HepG2 (cell line): ENCODE results near the gene BPIFB4. TPM values are rescaled to one million over a fixed set of nuclear protein-coding genes. Genes with fewer than 3 reads are reported as not detected.

Source experiments
- ATAC-seq: fragments of 200-7000 bp; cut with Tn5 transposase; 3 replicates; pipeline ENCODE4 v1.9.1; 2020; ENCODE audit warnings: mild to moderate bottlenecking, moderate library complexity
- BruUV-seq: library from RNA; stranded (reverse); fragments of 400-500 nt; replicated peaks from 2 replicates; lab custom pipeline; 2021; lab: Mats Ljungman, UMichigan
- CTCF ChIA-PET: fragments of 300-600 bp; formaldehyde crosslinking; extraction: SDS; loops from one replicate; lab custom pipeline; 2021; ENCODE audit warnings: low total read pairs, inconsistent platforms, low intra/inter-chr PET ratio; lab: Yijun Ruan, JAX
- POLR2A ChIA-PET: fragments of 350-600 bp; sonication (Branson Sonifier 250); formaldehyde crosslinking; loops from one replicate; lab custom pipeline; 2020; ENCODE audit warnings: antibody characterized with exemption, inconsistent platforms; lab: Yijun Ruan, JAX
- DNase-seq: peaks from one replicate; pipeline ENCODE4 v3.0.0-alpha.2; 2015; ENCODE audit warnings: low spot score
- FAIRE-seq: peaks from 3 replicates; lab custom pipeline; 2011; peaks lifted over from hg19 to GRCh38; lab: Jason Lieb, UNC
- H2AFZ ChIP-seq: one replicate; pipeline ENCODE4 v1.6.1; 2011; ENCODE audit warnings: low read length, inconsistent platforms
- H3K27ac ChIP-seq: fragments of 300-600 bp; 3 replicates; pipeline ENCODE4 v1.8.0; 2011; ENCODE audit warnings: mixed run types, mild to moderate bottlenecking, mixed read lengths, low read length, inconsistent platforms; ENCODE audit not compliant: insufficient read depth; ENCODE audit errors: extremely low read length
- H3K27me3 ChIP-seq, 2 experiments: fragments of 200-600 bp in 1 of 2; 2 replicates in 1 of 2; 3 replicates in 1 of 2; pipeline versions ENCODE4 v1.6.0 to v1.8.0; 2011; ENCODE audit warnings: low read length in 2 of 2, mild to moderate bottlenecking in 2 of 2, moderate library complexity in 2 of 2, inconsistent platforms in 1 of 2; ENCODE audit not compliant: insufficient read depth in 2 of 2, control insufficient read depth in 1 of 2
- H3K36me3 ChIP-seq, 2 experiments: fragments of 200-600 bp in 1 of 2; replicated peaks in 1 of 2; 2 replicates in 1 of 2; 3 replicates in 1 of 2; pipeline versions ENCODE4 v1.5.1 to v1.8.0; 2011; ENCODE audit warnings: low read length in 2 of 2, inconsistent platforms in 1 of 2; ENCODE audit not compliant: insufficient read depth in 2 of 2, control insufficient read depth in 1 of 2
- H3K4me1 ChIP-seq: 2 replicates; pipeline ENCODE4 v1.5.1; 2012; ENCODE audit warnings: low read length, inconsistent platforms; ENCODE audit not compliant: insufficient read depth
- H3K4me2 ChIP-seq: 2 replicates; pipeline ENCODE4 v1.6.0; 2011; ENCODE audit warnings: low read depth, low read length, inconsistent platforms
- H3K4me3 ChIP-seq, 3 experiments: fragments of 200-600 bp in 1 of 3; sonication (generic), shearing (Covaris generic) in 1 of 3; replicated peaks in 1 of 3; 2 replicates each; pipeline ENCODE4 v1.5.1; 2011 to 2016; ENCODE audit warnings: low read length in 3 of 3, inconsistent platforms in 2 of 3, low read depth in 2 of 3, mild to moderate bottlenecking in 2 of 3, control low read depth in 1 of 3, mixed read lengths in 1 of 3; ENCODE audit not compliant: insufficient read depth in 1 of 3
- H3K79me2 ChIP-seq: one replicate; pipeline ENCODE4 v1.6.1; 2011; ENCODE audit warnings: low read length, inconsistent platforms; ENCODE audit not compliant: insufficient read depth
- H3K9ac ChIP-seq: 2 replicates; pipeline ENCODE4 v1.6.0; 2011; ENCODE audit warnings: mild to moderate bottlenecking, low read depth, low read length, inconsistent platforms; ENCODE audit not compliant: insufficient read depth
- H3K9me3 ChIP-seq: 2 replicates; pipeline ENCODE4 v1.5.1; 2012; ENCODE audit warnings: mild to moderate bottlenecking, low read length
- H4K20me1 ChIP-seq: 2 replicates; pipeline ENCODE4 v1.6.0; 2011; ENCODE audit warnings: inconsistent platforms, mild to moderate bottlenecking, low read length, moderate library complexity; ENCODE audit not compliant: insufficient read depth
- ARNT2 ChIP-seq: sonication (generic); formaldehyde crosslinking; IDR thresholded peaks from 2 replicates; pipeline ENCODE4 v1.8.0; 2022; ENCODE audit warnings: mild to moderate bottlenecking, low read depth, missing genetic modification reagents, moderate library complexity
- BHLHE40 ChIP-seq: IDR thresholded peaks from 2 replicates; pipeline ENCODE4 v1.6.1; 2011; ENCODE audit warnings: low read length, improper control_type of control experiment
- CHD4 ChIP-seq: fragments of 200-600 bp; sonication (generic); IDR thresholded peaks from 2 replicates; pipeline ENCODE4 v1.7.0; 2017; ENCODE audit warnings: mild to moderate bottlenecking, low read length, borderline replicate concordance
- DMAP1 ChIP-seq: IDR thresholded peaks from 2 replicates; pipeline ENCODE4 v1.6.1; 2016
- FOXC1 ChIP-seq: sonication (generic); formaldehyde crosslinking; IDR thresholded peaks from 2 replicates; pipeline ENCODE4 v1.8.0; 2022; ENCODE audit warnings: mild to moderate bottlenecking, missing genetic modification reagents, borderline replicate concordance
- FOXM1 ChIP-seq: sonication (generic); formaldehyde crosslinking; IDR thresholded peaks from 2 replicates; pipeline ENCODE4 v1.5.0; 2020; ENCODE audit warnings: missing genetic modification reagents
- HMGXB4 ChIP-seq, 2 experiments: sonication (generic) in 1 of 2; formaldehyde crosslinking in 1 of 2; IDR thresholded peaks; 2 replicates each; pipeline versions ENCODE4 v1.4.0 to v1.6.1; 2018 to 2020; ENCODE audit warnings: missing genetic modification reagents in 2 of 2, borderline replicate concordance in 1 of 2, low read depth in 1 of 2, mild to moderate bottlenecking in 1 of 2, missing biosample characterization in 1 of 2
- HOXA3 ChIP-seq: sonication (generic); formaldehyde crosslinking; IDR thresholded peaks from 2 replicates; pipeline ENCODE4 v1.5.0; 2020; ENCODE audit warnings: missing genetic modification reagents
- KDM3A ChIP-seq: IDR thresholded peaks from 2 replicates; pipeline ENCODE4 v1.6.1; 2018; ENCODE audit warnings: low read depth, missing compliant biosample characterization
- PAX8 ChIP-seq: sonication (generic); formaldehyde crosslinking; IDR thresholded peaks from 2 replicates; pipeline ENCODE4 v1.8.0; 2022; ENCODE audit warnings: mild to moderate bottlenecking, missing genetic modification reagents, borderline replicate concordance
- ZHX1 ChIP-seq: sonication (generic); formaldehyde crosslinking; IDR thresholded peaks from 2 replicates; pipeline ENCODE4 v1.8.1; 2022; ENCODE audit warnings: low read depth, mild to moderate bottlenecking, missing genetic modification reagents
- ZNF550 ChIP-seq: sonication (generic); formaldehyde crosslinking; IDR thresholded peaks from 2 replicates; pipeline ENCODE4 v1.4.0; 2020; ENCODE audit warnings: mild to moderate bottlenecking, missing genetic modification reagents, borderline replicate concordance
- ZSCAN29 ChIP-seq: sonication (generic); formaldehyde crosslinking; conservative IDR thresholded peaks from 2 replicates; pipeline ENCODE4 v1.4.0; 2020; ENCODE audit warnings: mild to moderate bottlenecking, missing genetic modification reagents
- WGBS: methylation state at CpG from one replicate; pipeline ENCODE4 v1.1.6; 2017; ENCODE audit warnings: low lambda C conversion rate; 5-methylcytosine and 5-hydroxymethylcytosine counted together
- in situ Hi-C: cut with HindIII; loops from 2 replicates; pipeline ENCODE4 v1.10.0; 2017; ENCODE audit warnings: low pct_unique_long_range_greater_than_20kb; ENCODE audit not compliant: extremely low pct_ligation_motif_present
- intact Hi-C: fragments of 100-400 bp; cut with micrococcal nuclease; formaldehyde crosslinking; loops from one replicate; pipeline ENCODE4 v1.10.0; 2022; ENCODE audit not compliant: unreplicated experiment
- polyA plus RNA-seq, 8 experiments: library from polyadenylated mRNA; depleted of rRNA in 3 of 8; stranded (reverse) in 7 of 8; unstranded in 1 of 8; fragments of >200 nt; fragmentation: Illumina TruSeq in 4 of 8; extraction: Trizol in 4 of 8; gene quantifications; 2 replicates each; pipeline versions ENCODE4 v1.2.1 to v1.2.3, GENCODE V29; 2011 to 2016; ENCODE audit warnings: low read depth in 4 of 8, missing spikeins in 1 of 8, mixed read lengths in 1 of 8; ENCODE audit not compliant: insufficient read depth in 1 of 8
- total RNA-seq, 5 experiments: library from RNA; depleted of rRNA; stranded (reverse); fragments of >200 nt; fragmentation: Illumina TruSeq; extraction: Trizol; gene quantifications; 2 replicates each; pipeline ENCODE4 v1.2.3, GENCODE V29; 2016; ENCODE audit warnings: low read depth in 1 of 5
- TF ChIP-seq, protein P1 (sequence below): IDR thresholded peaks from 2 replicates; pipeline ENCODE4 v1.6.1; 2016; ENCODE audit warnings: low read depth
- TF ChIP-seq, protein P2 (sequence below): sonication (generic); formaldehyde crosslinking; IDR thresholded peaks from 2 replicates; pipeline ENCODE4 v1.8.1; 2023; ENCODE audit warnings: mild to moderate bottlenecking, moderate library complexity, missing genetic modification reagents

BPIFB4 gene
- total and polyA plus RNA-seq, 2 of the 13 experiments (the other 11 are each of a cell fraction or from before 2014, with no cell fraction given) = 0.09 TPM; not detected in 1

GRCh38 chr20:33074675-33075074 is 4.8 kb upstream of the BPIFB4 start (continued):
- TF ChIP-seq DMAP1 (CRISPR knock-in tag) (no peak), FOXM1 (CRISPR knock-in tag) (no peak), PAX8 (no peak)
- TF ChIP-seq, protein P1, sequence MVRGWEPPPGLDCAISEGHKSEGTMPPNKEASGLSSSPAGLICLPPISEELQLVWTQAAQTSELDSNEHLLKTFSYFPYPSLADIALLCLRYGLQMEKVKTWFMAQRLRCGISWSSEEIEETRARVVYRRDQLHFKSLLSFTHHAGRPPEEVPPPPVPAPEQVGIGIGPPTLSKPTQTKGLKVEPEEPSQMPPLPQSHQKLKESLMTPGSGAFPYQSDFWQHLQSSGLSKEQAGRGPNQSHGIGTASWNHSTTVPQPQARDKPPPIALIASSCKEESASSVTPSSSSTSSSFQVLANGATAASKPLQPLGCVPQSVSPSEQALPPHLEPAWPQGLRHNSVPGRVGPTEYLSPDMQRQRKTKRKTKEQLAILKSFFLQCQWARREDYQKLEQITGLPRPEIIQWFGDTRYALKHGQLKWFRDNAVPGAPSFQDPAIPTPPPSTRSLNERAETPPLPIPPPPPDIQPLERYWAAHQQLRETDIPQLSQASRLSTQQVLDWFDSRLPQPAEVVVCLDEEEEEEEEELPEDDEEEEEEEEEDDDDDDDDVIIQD = no peak

DNA sequence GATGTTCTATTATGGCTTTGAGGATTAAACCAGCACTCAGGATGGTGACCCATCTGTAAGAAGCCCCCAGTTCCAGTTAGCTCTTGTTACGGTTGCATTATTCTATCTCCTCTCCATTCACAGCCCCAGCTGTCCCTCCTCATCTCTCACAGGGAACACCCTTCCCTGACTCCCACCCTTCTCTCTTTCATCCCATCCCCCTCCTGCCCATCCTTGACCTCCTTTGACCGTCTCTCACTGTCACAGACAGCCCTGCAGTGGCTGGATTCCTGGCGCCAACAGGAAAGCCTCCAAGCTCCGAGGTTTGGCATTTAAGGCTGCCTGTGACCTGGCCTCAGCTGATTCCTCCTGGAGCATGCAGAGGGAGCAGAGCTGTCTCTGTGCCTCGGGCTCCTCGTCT is 4.2 kb upstream of the BPIFB4 start:
- in situ Hi-C loops = no loop called here
- no peak for DNase-seq
- H3K9me3 ChIP-seq = no peaks in the 10 kb centered on the region
- no peaks in the 10 kb centered on the region for H3K36me3 ChIP-seq
- ChIA-PET CTCF (no interaction called here), POLR2A (no interaction called here)
- H3K4me3 ChIP-seq = no peak overlapping the region
- H3K4me1 ChIP-seq = no peaks in the 10 kb centered on the region
- no TSS peak for BruUV-seq
- H3K27ac ChIP-seq = no peak overlapping the region
- H4K20me1 ChIP-seq = no peaks in the 10 kb centered on the region
- no peaks in the 10 kb centered on the region for H3K79me2 ChIP-seq
- intact Hi-C loops = loop anchor here (5.0 kb wide), 1 partner anchor 173 kb away; no protein-coding TSS in a partner anchor
- ATAC-seq = no peak
- no peak overlapping the region for H2AFZ ChIP-seq
- no peak for TF ChIP-seq ARNT2 (CRISPR knock-in tag)
- TF ChIP-seq ZSCAN29 (CRISPR knock-in tag) = no peak
- TF ChIP-seq, protein P2, sequence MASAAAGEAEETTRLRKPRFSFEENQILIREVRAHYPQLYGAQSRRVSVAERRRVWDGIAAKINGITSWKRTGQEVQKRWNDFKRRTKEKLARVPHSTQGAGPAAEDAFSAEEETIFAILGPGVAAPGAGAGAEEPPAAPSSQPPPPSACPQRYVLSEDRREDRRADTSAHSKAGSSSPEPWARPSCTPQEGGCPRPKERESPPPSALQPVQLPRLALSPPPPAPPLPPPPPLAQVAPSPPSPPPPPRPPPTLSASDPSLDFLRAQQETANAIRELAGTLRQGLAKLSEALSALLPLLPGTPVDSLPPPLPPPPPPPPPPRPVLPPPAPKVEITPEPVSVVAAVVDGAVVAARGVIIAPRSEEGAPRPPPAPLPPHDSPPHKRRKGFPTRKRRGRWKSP (CRISPR knock-in tag) = no peak
- no peak for TF ChIP-seq HOXA3 (CRISPR knock-in tag)
- no peak for TF ChIP-seq ZNF550
- no peak for TF ChIP-seq BHLHE40
- no peak for TF ChIP-seq HMGXB4 (CRISPR knock-in tag; IDR thresholded peaks at IDR 0.05; ENCODE audit: borderline replicate concordance in 1 of 2, low read depth in 1 of 2)
- TF ChIP-seq ZHX1 (CRISPR knock-in tag) = no peak
- no peak for TF ChIP-seq KDM3A (CRISPR knock-in tag)
- TF ChIP-seq CHD4 = no peak
- TF ChIP-seq FOXC1 (CRISPR knock-in tag) = no peak
- whole genome bisulfite sequencing = 16% methylated on average over 6 of the region's 6 CpGs
- no peak overlapping the region for H3K9ac ChIP-seq
- H3K27me3 ChIP-seq = peaks cover 2 to 25% of the 10 kb centered on the region in 2 experiments; a peak in 4 of 5 replicates
- H3K4me2 ChIP-seq = no peak overlapping the region
- FAIRE-seq = no peak
